ENCODE measurements around the gene PXDN. TPM values are rescaled to one million over a fixed set of nuclear protein-coding genes. Genes with fewer than 3 reads are reported as not detected.

PXDN gene
- total and polyA plus RNA-seq, 8 donors, result 2.0 to 21.1 (median 4.2) TPM

DNA sequence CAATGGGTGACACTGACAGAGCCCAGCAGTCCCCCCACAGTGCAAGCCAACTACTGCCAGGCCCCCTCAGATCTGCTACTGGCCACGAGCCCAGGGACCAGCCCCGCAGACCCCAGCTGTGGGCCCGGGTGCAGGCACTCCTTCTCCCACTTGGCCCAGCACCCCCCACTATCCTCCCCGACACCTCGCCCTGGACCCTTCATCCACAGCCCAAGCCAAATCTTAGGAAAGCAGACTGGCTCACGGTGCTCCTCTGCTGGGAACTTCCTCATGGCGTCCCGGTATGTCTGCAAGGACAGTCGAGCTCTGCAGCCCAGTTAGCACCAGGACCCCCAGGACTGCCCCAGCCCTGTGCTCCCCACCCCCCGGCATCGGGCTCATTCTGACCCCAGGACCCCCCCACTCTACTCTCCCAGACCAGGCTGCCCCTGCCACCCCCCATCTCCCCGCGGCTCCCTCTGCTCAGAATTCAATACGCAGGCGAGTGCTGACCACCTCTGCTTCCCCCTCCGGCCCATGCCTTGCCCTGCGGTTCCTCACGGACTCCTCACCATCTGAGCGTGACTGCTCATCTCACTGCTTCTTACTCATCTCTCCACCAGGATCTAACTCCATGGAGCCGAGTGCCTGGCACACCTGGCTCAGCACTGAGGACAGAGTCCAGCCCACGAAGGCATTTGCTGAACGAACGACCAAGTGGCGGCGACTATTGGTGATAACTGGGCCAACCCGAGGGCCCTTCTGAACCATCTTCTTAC lies 85.7 kb downstream of the PXDN start:
- Histone ChIP-seq H3K9me3 (no peaks in the 10 kb centered on the region), H3K4me1 (no peaks in the 10 kb centered on the region), H3K36me3 (no peaks in the 10 kb centered on the region), H3K27ac (no peak overlapping the region), H3K4me3 (no peak overlapping the region), H3K27me3 (peaks cover 0 to 2% (median 0%) of the 10 kb centered on the region in 4 donors)
- FAIRE-seq (no peak), ATAC-seq (no peak), DNase-seq (peak in 2 of 6 donors; percentile 35 to 55)
- 79 to 88% methylated on average over 26 of the region's 26 CpGs for WGBS, 2 donors
- intact Hi-C loops (cut with DNase I), result no loop called here
- TF ChIP-seq, protein P1, sequence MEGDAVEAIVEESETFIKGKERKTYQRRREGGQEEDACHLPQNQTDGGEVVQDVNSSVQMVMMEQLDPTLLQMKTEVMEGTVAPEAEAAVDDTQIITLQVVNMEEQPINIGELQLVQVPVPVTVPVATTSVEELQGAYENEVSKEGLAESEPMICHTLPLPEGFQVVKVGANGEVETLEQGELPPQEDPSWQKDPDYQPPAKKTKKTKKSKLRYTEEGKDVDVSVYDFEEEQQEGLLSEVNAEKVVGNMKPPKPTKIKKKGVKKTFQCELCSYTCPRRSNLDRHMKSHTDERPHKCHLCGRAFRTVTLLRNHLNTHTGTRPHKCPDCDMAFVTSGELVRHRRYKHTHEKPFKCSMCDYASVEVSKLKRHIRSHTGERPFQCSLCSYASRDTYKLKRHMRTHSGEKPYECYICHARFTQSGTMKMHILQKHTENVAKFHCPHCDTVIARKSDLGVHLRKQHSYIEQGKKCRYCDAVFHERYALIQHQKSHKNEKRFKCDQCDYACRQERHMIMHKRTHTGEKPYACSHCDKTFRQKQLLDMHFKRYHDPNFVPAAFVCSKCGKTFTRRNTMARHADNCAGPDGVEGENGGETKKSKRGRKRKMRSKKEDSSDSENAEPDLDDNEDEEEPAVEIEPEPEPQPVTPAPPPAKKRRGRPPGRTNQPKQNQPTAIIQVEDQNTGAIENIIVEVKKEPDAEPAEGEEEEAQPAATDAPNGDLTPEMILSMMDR (IDR thresholded peaks at IDR 0.05), result no peak

DNA sequence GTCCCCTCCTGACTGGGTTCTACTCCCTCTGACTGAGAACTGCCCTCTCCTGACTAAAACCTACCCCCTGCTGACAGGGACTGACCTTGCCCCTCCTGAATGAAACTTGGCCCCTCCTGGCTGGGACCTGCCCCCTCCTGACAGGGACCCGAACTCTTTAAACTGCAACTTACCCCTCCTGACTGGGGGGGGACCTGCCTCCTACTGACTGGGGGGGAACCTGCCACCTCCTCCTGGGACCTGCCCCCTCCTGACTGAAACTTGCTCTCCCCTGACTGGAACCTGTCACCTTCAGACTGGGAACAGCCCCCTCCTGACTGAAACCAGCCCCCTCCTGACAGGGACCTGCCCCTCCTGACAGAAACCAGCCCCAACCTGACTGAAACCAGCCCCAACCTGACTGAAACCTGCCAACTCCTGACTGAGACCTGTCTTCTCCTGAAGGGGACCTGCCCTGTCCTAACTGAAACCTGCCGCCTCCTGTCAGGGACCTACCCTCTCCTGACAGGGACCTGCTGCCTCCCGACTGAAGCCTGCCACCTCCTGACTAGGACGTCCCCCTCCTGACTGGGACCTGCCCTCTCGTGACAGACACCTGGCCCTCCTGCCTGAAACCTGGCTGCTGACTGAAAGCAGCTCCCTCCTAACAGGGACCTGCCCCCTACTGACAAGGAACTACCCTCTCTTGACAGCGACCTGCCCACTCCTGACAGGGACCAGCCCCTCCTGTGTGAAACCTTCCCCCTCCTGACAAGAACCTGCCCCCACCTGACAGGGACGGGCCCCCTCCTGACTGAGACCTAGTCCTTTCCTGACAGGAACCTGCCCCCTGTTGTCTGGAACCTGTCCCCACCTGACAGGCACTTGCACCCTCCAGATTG lies 87.1 kb downstream of the PXDN start:
- no peak overlapping the region for H3K27ac ChIP-seq
- WGBS, 2 donors, result 24 to 25% methylated on average over 7 of the region's 7 CpGs
- ATAC-seq (no peak), DNase-seq (peak in 1 of 6 donors; percentile 46), FAIRE-seq (no peak)
- TF ChIP-seq, protein P1 (IDR thresholded peaks at IDR 0.05), result no peak
- H3K4me3 ChIP-seq, result no peak overlapping the region
- H3K27me3 ChIP-seq, result peaks cover 0 to 1% (median 0%) of the 10 kb centered on the region in 4 donors
- intact Hi-C loops (cut with DNase I), result no loop called here
- H3K36me3 ChIP-seq, result no peaks in the 10 kb centered on the region
- no peaks in the 10 kb centered on the region for H3K9me3 ChIP-seq
- no peaks in the 10 kb centered on the region for H3K4me1 ChIP-seq

DNA sequence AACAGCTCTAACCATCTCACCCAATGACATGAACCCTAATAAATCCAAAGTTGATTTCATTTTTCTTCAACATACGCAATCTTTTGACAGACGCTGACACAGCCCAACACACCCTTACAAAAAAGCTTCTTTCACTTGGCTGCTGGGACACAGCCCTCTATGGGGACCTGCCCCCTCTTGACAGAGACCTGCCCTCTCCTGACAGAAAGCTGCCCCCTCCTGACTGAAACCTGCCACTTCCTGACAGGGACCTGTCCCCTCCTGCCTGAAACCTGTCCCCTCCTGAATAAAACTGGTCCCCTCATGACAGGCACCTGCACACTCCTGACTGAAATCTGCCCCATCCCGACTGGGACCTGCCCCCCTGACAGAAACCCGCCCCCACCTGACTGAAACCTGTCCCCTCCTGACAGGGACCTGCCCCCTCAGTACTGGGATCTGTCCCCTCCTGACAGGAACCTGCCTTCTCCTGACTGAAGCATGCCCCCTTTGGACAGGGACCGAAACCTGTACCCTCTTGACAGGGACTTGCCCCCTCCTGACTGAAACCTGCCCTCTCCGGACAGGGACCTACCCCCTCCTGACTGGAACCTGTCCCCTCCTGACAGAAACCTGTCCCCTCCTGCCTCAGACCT lies 87.9 kb downstream of the PXDN start:
- Histone ChIP-seq H3K4me3 (no peak overlapping the region), H3K27ac (no peak overlapping the region), H3K36me3 (no peaks in the 10 kb centered on the region), H3K9me3 (no peaks in the 10 kb centered on the region), H3K4me1 (no peaks in the 10 kb centered on the region), H3K27me3 (no peaks in the 10 kb centered on the region)
- ATAC-seq (no peak), DNase-seq (no peak), FAIRE-seq (no peak)
- TF ChIP-seq, protein P1 (IDR thresholded peaks at IDR 0.05), result no peak
- 55 to 66% methylated on average over 6 of the region's 6 CpGs for WGBS, 2 donors
- intact Hi-C loops (cut with DNase I), result no loop called here

DNA sequence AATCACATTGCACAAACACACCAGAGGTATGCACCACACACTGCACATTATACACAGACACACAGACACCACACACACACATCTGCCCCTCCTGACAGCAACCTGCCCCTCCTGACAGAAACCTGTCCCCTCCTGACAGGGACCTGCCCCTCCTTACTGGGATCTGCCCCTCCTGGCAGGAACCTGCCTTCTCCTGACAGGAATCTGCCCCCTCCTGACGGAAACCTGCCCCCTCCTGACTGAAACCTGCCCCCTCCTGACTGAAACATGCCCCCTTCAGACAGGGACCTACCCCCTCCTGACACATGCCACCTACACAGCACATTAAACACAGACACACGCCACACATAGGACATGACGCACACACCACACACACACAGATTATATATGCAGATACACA lies 88.9 kb downstream of the PXDN start:
- Histone ChIP-seq H3K27me3 (no peaks in the 10 kb centered on the region), H3K4me1 (no peaks in the 10 kb centered on the region), H3K27ac (no peak overlapping the region), H3K4me3 (no peak overlapping the region), H3K9me3 (no peaks in the 10 kb centered on the region), H3K36me3 (no peaks in the 10 kb centered on the region)
- no peak for FAIRE-seq
- intact Hi-C loops (cut with DNase I), result no loop called here
- TF ChIP-seq, protein P1 (IDR thresholded peaks at IDR 0.05), result no peak
- no peak for ATAC-seq
- no peak for DNase-seq
- WGBS, 2 donors, result 62 to 96% methylated on average over 3 of the region's 3 CpGs
